HepG2 (cell line): Measurements from ENCODE around the gene TRIM23. TPM values are rescaled to one million over a fixed set of nuclear protein-coding genes. Genes with fewer than 3 reads are reported as not detected.

Experiments used
- AFF4 ChIP-seq: sonication (generic); formaldehyde crosslinking; IDR thresholded peaks from 2 replicates; pipeline ENCODE4 v1.4.0; 2020; ENCODE audit warnings: missing genetic modification reagents
- FOXA3 ChIP-seq: IDR thresholded peaks from 2 replicates; pipeline ENCODE4 v1.6.1; 2016; ENCODE audit warnings: missing genetic modification reagents, missing compliant biosample characterization
- PHF20 ChIP-seq: sonication (generic); formaldehyde crosslinking; IDR thresholded peaks from 2 replicates; pipeline ENCODE4 v1.5.0; 2020; ENCODE audit warnings: mild to moderate bottlenecking, missing genetic modification reagents
- PTBP1 ChIP-seq: fragments of 200-400 bp; formaldehyde crosslinking; IDR thresholded peaks from 2 replicates; pipeline ENCODE4 v1.6.1; 2018; ENCODE audit warnings: low read length, low read depth; ENCODE audit not compliant: poor library complexity, severe bottlenecking
- SKI ChIP-seq: fragments of 450-650 bp; IDR thresholded peaks from one replicate; pipeline ENCODE4 v1.6.1; 2018; ENCODE audit warnings: mild to moderate bottlenecking; ENCODE audit not compliant: partially characterized antibody
- SKIL ChIP-seq: sonication (generic); formaldehyde crosslinking; IDR thresholded peaks from 2 replicates; pipeline ENCODE4 v1.8.0; 2022; ENCODE audit warnings: missing genetic modification reagents, mild to moderate bottlenecking, moderate library complexity, borderline replicate concordance
- SP4 ChIP-seq: sonication (generic); formaldehyde crosslinking; IDR thresholded peaks from 2 replicates; pipeline ENCODE4 v1.8.1; 2023; ENCODE audit warnings: mild to moderate bottlenecking, missing genetic modification reagents
- TFAP4 ChIP-seq: sonication (generic); IDR thresholded peaks from 2 replicates; pipeline ENCODE4 v1.6.1; 2016; ENCODE audit warnings: low read depth, borderline replicate concordance
- TFDP2 ChIP-seq: sonication (generic); formaldehyde crosslinking; IDR thresholded peaks from 2 replicates; pipeline ENCODE4 v1.4.0; 2020; ENCODE audit warnings: missing genetic modification reagents
- ZBTB20 ChIP-seq: sonication (generic); formaldehyde crosslinking; IDR thresholded peaks from 2 replicates; pipeline ENCODE4 v1.8.1; 2023; ENCODE audit warnings: missing genetic modification reagents, low read depth, mild to moderate bottlenecking, borderline replicate concordance
- ZBTB39 ChIP-seq: sonication (generic); formaldehyde crosslinking; IDR thresholded peaks from 2 replicates; pipeline ENCODE4 v1.5.0; 2020; ENCODE audit warnings: missing genetic modification reagents
- ZKSCAN5 ChIP-seq: sonication (generic); formaldehyde crosslinking; IDR thresholded peaks from 2 replicates; pipeline ENCODE4 v1.5.1; 2020; ENCODE audit warnings: mild to moderate bottlenecking, missing genetic modification reagents
- ZNF34 ChIP-seq: sonication (generic); formaldehyde crosslinking; IDR thresholded peaks from 2 replicates; pipeline ENCODE4 v1.4.0; 2020; ENCODE audit warnings: mild to moderate bottlenecking, missing genetic modification reagents, borderline replicate concordance
- ZNF468 ChIP-seq: sonication (generic); formaldehyde crosslinking; IDR thresholded peaks from 2 replicates; pipeline ENCODE4 v1.8.0; 2022; ENCODE audit warnings: mild to moderate bottlenecking, moderate library complexity, missing genetic modification reagents
- ZNF570 ChIP-seq: sonication (generic); formaldehyde crosslinking; IDR thresholded peaks from 2 replicates; pipeline ENCODE4 v1.4.0; 2020; ENCODE audit warnings: mild to moderate bottlenecking, missing genetic modification reagents, borderline replicate concordance
- ZNF776 ChIP-seq: sonication (generic); formaldehyde crosslinking; IDR thresholded peaks from 2 replicates; pipeline ENCODE4 v1.4.0; 2020; ENCODE audit warnings: mild to moderate bottlenecking, missing genetic modification reagents
- ZSCAN25 ChIP-seq: sonication (generic); formaldehyde crosslinking; IDR thresholded peaks from 2 replicates; pipeline ENCODE4 v1.8.0; 2022; ENCODE audit warnings: mild to moderate bottlenecking, missing genetic modification reagents
- ZSCAN29 ChIP-seq: sonication (generic); formaldehyde crosslinking; conservative IDR thresholded peaks from 2 replicates; pipeline ENCODE4 v1.4.0; 2020; ENCODE audit warnings: mild to moderate bottlenecking, missing genetic modification reagents
- polyA plus RNA-seq, 8 experiments: library from polyadenylated mRNA; depleted of rRNA in 3 of 8; stranded (reverse) in 7 of 8; unstranded in 1 of 8; fragments of >200 nt; fragmentation: Illumina TruSeq in 4 of 8; extraction: Trizol in 4 of 8; gene quantifications; 2 replicates each; pipeline versions ENCODE4 v1.2.1 to v1.2.3, GENCODE V29; 2011 to 2016; ENCODE audit warnings: low read depth in 4 of 8, missing spikeins in 1 of 8, mixed read lengths in 1 of 8; ENCODE audit not compliant: insufficient read depth in 1 of 8
- total RNA-seq, 5 experiments: library from RNA; depleted of rRNA; stranded (reverse); fragments of >200 nt; fragmentation: Illumina TruSeq; extraction: Trizol; gene quantifications; 2 replicates each; pipeline ENCODE4 v1.2.3, GENCODE V29; 2016; ENCODE audit warnings: low read depth in 1 of 5

TRIM23 gene
- total and polyA plus RNA-seq, 2 of the 13 experiments (the other 11 are each of a cell fraction or from before 2014, with no cell fraction given) = 4.6 to 11.4 TPM

- peak; percentile 81 for TF ChIP-seq SP4 (CRISPR knock-in tag)
- TF ChIP-seq ZNF468 = no peak
- TF ChIP-seq ZKSCAN5 (CRISPR knock-in tag) = no peak
- TF ChIP-seq ZSCAN29 (CRISPR knock-in tag) = 0 out of 2 replicates have a peak, but pooled peaks have one; percentile 25
- TF ChIP-seq ZBTB20 (CRISPR knock-in tag) = peak; percentile 69; the same call in 1 of the 2 replicates
- no peak for TF ChIP-seq SKIL (CRISPR knock-in tag)
- TF ChIP-seq PTBP1 = no peak
- TF ChIP-seq TFAP4 = no peak
- TF ChIP-seq ZSCAN25 (CRISPR knock-in tag) = no peak
- peak; percentile 99 for TF ChIP-seq TFDP2 (CRISPR knock-in tag)
- no peak for TF ChIP-seq ZNF570 (CRISPR knock-in tag)
- TF ChIP-seq ZNF776 (CRISPR knock-in tag) = no peak
- TF ChIP-seq SKI = no peak
- peak; percentile 97 for TF ChIP-seq PHF20 (CRISPR knock-in tag)
- TF ChIP-seq ZNF34 = no peak
- TF ChIP-seq FOXA3 (CRISPR knock-in tag) = peak; percentile 52
- TF ChIP-seq ZBTB39 = no peak
- no peak for TF ChIP-seq AFF4 (CRISPR knock-in tag)
These were observed 61.1 kb downstream of the TRIM23 start, which contains the start of the genes CENPK and PPWD1 (continued) for GRCh38 chr5:65562731-65563701.
